Uterus (tissue), 2 donors: ENCODE data around the gene CENPO.

ENCODE experiments used
- CTCF ChIP-seq, 4 experiments: fragments of 200-600 bp in 2 of 4; fragments of 450-650 bp in 2 of 4; sonication (generic) in 2 of 4; IDR thresholded peaks; one replicate each; pipeline ENCODE4 v1.5.1; 2016 to 2019; ENCODE audit warnings: antibody characterized with exemption in 4 of 4, mild to moderate bottlenecking in 2 of 4, moderate library complexity in 1 of 4
- POLR2A ChIP-seq, 2 donors: fragments of 450-650 bp; IDR thresholded peaks; one replicate each; pipeline ENCODE4 v1.6.1; 2016; ENCODE audit warnings: antibody characterized with exemption in 2 of 2, mild to moderate bottlenecking in 1 of 2, moderate library complexity in 1 of 2

DNA sequence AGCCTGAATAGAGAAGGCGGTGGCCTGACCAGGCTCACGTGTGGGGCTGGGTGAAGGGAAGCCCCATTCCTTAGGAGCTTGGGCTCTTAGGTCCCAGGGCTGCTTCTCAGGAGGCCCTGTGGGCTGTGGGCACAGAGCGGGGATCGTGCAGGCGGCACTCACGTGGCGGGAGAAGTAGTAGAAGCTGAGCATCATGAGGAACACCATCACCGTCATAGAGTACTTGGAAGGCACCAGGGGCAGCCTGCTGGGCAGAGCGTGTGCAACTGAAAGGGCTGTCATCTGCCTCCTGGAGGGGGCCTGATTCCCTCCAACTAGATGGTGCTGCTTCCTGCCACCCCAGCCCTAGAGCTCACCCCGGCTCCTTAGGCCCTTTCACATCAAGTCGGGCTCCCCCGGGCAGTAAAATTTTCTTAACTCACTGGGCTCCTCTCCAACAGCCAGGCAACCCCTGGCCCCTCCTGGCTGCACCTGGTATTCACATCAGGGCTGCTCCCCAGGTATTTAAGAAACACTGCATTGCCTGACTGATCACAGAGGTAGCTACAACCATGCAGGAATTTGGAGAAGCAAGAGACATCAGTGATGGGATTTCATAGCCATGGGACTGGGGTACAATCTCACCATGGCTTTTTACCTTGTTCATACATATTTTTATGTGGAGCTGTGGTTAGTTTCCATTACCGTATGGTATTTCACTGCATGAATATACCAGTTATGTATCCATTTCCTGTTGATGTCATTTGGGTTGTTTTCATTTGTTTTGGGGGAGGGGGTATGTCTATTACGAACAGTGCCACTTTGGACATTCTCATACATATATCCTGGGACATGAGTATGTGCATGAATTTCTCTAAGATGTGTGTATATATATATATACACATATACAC lies 32.9 kb downstream of the CENPO start:
- no peak for TF ChIP-seq POLR2A (IDR thresholded peaks at IDR 0.05)
- TF ChIP-seq CTCF (IDR thresholded peaks at IDR 0.05): no peak
